ENCODE results near the gene SLC26A9.
A peak's percentile ranks its signal among the peaks of the same experiment; 100 is the strongest.

Gene SLC26A9

DNA sequence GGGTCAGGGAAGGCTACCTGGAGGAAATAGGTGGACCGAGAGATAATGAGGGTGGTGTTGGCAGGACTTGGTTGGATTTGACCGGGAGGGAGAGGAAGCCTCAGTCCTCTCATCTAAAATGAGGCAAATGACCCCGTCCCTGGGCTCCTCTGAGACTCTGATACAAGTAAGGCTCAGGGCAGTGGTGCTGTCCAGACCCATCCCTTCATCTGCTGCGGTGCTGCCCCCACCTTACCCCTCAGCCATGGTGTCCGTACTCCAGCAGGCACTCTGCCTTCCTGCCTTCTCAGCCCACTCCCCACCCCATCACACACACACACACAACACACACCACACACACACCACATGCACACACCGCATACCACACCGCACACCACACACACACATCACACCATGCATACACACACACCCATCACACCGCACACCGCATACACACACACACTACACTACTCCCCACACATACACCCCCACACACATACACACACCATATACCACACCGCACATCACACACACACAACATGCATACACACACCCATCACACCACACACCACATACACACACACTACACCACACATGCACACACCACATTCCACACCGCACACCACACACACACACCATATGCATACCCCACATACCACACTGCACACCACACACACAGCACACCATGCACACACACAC is 29.4 kb upstream of the SLC26A9 start:
- no peak for DNase-seq

DNA sequence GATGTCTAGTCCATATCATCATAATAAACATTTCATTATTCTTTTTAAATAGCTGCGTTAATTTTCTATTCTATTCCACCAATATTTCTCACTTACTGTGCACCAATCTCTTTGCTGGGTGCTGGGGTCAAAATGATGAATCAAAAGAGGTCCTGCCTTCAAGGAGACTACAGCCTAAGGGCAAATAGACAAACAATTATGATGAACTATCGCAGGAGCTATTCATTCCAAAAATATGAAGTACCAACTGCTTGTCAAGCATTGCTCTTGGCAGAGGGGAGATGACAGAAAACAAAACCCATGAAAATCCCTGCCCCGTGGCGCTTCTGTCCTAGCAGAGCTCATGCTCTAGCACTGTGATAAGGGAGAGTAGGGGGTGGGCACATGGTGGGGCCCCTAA is 28.8 kb upstream of the SLC26A9 start:
- DNase-seq: no peak

DNA sequence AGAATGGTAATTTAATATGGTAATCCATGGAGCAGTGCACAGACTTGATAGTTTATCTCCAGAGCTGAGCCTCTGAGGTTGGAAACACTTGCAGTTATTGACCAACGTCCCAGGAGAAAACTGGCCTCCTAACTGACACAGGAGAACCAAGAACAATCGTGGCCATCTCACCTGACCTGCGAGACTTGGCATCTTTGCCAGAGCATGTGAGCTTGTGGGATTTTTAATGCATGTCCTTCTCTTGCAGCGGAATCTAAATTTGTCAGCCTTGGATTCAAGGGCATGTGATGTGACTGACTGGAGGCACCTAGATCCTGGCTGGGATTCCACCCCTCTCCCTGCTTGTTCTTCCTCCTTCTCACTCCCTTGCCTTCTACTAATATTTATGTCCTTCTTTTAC is 27.8 kb upstream of the SLC26A9 start:
- DNase-seq: no peak

DNA sequence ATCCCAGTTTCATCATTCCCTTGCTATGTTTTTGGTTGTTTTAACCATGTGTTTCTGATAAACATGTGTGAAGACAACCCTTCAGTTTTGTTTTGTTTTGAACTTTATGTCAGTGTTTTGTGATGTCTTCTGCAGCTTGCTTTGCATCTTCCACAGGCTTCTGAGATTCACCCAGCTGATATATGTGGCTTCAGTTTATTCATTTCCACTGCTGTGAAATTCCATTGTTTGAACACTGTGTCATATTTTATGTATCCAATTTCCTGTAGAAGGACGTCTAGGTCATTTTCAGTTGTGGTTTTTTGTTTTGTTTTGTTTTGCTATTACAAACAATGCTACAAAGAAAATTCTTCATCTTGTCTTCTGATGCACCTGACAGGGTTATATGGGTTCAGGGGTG is 27.2 kb upstream of the SLC26A9 start:
- no peak for DNase-seq

DNA sequence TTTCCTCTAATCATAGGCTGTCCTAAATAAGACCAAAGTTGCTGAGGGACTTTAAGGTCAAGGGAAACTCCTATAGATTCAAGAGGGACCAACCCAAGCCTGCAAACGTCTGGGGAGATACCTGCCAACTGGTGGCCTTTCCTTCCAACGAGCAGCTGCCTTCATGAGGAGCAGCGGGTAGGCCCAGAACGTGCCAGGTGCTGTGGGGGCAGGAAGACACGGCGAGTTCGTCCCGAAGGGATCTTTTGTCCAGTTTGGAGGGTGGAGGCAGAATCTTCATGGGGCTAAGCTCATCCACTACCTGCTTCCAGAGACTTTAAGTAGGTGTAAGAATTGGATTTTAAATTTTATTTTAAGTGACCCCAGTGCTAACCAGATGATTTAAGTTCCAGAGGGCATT is 26.0 kb upstream of the SLC26A9 start:
- DNase-seq: no peak

DNA sequence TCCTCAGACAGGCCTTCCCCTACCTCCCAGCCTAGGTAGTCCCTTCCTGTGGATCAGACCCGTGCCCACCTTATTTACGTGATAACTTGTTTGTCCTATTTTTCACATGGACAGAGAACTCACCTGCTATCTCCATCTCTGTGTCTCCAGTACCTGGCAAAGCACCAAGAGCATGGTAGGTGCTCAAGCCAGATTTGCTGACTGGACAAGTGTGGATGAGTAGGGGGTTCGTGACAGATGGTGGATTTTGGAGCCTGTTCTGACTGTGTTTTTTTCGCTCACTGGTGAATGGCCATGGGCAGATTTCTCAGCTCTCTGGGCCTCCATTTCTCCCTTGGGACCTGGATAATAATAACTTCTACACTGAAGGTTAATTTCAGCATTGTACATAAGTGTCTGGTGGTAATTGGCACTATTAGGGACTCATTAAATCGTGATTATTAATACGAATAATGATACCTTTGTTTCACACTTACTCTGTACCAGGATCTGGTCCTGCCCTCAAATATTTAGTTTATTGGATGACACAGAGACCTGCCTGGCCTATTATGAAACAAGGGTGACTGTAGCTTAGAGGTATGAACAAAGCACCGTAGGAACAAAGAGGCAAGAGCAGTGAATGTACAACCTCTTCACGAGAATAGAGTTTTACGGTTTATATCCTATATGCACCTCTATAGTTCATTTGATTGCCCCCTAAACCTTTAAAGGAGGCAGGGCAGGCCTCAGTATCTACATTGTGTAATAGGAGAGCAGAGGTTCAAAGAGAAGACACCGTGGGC is 24.5 kb upstream of the SLC26A9 start:
- DNase-seq: no peak

DNA sequence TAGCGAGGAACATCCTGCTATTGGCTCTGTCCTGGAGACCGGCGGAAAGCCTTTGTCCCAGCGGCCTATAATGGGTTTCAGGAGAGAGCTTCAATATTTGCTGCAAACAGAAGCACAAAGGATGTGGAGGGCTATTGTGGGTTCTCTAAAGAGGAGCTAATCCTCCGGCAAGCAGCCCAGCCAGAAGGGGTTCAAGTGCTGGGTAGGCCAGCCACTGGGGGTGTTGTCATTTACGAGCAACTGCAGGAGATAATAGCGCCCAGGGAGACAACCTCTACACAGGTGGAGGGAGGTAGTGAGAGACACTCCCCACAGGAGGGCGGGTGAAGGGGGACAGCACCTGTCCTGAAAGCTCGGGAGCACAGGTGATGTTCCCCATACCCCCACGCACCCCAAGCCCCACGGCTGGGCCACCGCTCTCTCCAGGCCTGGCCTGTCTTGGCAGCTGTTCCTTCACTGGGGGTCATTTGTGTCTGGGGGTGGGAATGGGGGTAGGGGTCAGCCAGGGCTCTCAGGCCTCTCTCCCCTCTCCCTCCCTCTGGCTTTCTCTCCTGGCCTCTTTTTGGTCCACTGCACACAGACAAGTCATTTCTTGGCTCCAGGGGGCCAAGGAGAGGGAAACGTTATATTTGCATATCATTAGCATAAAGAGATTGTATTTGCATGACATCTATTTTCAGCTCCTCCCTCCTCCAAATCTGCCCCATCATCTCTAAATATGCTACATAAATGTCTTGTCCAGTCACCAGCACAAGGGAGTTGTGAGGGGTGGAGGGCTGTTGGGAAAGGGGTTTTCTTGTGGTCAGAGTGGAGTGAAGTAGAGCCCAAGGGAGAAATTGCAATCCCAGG is 22.0 kb upstream of the SLC26A9 start:
- peak; percentile 87 for DNase-seq

DNA sequence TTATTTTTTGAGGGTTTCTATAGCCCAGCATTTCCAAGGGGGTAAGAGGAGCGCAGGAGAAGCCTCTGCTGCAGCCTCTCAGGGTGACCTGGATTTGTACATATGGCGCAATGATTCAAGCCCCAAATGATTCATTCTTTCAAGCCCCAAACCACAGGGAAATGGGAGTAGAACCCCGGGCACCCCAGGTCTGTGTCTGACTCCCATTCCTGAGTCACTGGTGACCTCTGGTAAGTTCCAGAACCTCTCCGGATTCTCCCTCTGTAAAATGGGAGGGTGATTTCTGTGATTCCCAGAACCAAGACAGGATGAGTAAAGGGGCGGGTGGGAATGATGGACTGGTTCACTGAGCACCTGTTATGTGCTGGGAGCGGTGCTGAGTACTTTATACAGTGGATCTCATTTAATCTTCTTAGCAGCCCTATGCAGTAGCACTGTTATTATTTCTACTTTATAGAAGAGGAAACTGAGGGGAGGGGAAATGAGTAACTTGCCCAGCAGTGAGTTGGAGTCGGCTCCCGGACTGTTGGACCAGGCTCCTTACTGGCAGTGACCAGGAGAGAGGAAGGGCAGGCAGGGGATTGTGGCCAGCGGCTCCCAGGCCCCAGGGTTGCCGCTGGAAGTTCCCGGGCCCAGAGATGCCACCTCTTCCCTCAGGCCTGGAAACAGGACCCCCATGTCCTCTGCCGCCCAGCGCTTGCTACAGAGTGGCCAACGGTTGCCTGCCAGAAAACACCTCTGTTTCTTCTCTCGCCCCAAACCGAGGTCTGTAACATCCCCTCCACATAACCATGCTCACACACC is 20.3 kb upstream of the SLC26A9 start:
- no peak for DNase-seq

DNA sequence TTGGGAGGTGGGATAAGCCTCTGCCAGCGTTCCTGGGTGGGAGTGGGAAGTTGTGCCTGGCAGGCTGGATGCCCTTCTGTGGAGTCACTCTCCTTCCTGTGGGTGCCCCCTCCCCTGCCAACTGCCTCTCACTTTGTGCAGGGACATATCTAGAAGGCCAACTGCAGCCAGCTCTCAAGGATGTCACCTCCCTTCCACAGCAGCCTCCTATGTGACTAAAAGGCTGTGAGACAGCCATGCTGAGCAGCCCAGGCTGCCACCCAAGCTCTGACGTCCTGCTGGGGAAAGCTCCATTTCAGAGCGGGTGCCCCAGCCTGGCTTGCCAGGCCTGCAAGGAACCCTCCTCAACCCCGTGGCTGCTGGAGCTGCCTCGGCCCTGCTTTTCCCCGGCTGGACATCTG is 19.6 kb upstream of the SLC26A9 start:
- DNase-seq: no peak

DNA sequence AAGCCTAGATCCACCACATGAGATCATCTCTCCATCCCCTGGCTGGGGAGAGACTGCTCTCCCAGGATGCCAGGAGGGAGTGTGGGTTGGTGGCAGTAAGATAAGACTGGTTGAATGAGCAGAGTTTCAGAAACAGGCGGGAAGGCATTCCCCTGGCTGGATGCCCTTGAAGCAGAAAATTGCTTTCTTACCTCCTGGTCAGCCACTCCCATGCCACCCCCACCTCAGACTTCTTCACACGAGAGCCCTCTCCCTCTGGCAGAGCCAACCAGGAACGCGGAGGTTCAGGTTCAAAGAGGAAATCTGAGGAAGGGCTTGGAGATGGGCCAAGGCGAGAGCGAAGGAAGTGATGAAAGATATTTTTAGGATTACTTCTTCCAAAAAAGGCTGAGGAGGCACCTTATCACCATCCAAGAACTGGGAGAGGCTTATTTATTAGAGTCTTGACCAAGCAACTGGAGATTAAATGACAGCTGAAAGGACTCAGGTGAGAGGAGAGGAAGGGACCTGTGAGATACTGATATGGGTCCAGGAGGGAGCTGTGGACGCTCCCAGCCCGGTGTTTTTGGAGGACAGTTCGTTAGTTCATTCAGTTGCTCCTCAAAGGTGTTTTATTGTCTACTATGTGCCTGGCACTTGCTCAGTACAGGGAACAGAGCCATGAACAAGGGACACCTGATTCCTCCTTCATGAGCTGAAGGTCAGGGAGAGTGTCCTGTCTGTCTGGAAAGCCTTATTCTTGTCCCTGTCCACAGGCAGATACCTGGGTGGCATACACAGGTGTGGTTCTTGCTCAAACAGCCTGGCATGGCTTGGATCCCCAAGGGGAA is 18.9 kb upstream of the SLC26A9 start:
- no peak for DNase-seq

DNA sequence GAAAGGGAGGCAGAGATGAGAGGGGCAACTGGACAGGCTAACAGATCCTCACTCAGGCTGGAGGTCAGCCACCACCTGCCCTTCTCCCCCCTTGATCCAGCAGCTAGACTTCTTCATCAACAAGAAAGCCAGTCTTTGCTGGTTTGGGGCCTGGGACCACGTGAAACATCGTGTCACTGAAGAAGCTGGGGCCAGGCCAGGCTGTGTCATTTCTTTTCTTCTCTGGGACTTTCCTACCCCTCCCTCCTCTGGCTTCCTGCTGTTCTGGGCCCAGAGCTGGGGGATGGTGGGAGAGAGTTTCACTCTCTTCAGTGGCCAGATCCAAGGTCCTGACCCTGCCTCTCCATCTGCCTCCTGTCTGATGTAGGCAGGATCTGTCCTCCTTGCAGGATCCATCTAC is 18.1 kb upstream of the SLC26A9 start:
- no peak for DNase-seq

DNA sequence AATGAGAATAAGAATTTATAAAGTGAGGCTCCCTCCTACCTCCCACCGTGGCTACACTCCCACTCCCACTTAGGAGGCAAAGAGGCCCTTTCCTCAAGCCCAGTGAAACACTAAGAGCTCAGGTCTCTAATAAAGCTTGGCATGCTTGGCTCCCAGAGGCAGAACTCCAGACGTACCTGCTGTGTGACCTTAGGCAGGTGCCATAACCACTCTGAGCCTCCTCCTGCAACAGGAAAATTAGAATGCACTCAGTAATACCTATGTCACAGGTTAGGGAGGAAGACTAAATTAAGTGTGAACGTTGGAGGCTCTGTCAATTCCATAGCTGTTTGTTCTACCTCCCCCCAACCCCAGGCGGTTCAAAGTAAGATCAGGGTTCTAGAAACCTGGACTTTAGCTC is 16.5 kb upstream of the SLC26A9 start:
- no peak for DNase-seq

DNA sequence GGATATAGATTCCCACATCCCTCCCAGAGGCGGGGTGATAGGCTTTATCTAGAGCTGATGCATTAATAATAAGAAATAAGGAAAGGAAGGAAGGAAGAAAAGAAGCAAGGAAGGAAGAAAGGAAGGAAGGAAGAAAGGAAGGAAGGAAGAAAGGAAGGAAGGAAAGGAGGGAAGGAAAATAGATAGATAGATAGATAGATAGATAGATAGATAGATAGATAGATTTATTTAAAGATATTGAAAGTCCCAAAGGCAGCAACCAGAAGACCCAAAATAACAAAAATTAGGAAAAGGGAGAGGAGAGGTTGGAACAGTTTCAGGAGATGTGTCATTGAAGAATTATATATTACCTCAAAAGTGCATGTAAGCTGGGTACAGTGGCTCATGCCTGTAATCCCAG is 12.2 kb upstream of the SLC26A9 start:
- no peak for DNase-seq

DNA sequence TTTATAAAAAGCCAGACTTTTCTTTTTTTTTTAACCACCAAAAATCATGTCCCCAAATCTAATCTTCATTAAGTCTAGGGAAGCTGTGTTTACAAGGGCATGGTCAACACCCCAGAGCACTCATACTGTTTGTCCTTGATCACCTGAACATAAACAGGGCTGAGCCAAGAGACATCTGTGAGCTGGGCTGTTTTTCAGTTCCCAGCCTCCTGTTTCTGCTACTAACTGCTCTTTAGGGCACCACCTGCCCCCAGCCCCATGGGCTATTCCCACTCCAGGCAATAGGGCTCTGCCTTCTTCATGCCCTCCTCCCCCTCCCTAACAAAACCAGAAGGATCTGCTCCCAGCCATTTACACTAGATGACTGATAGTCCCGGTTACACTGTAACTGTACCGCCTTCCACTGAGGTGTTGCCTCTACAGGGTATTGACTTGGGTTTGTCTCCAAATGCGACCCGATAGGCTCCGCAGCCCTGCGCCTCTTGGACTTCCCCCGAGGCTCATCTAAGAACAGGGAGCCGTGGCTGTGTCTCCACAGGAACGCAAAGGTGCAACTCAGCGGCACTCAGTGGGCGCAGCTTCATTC is 11.7 kb upstream of the SLC26A9 start:
- DNase-seq: no peak

DNA sequence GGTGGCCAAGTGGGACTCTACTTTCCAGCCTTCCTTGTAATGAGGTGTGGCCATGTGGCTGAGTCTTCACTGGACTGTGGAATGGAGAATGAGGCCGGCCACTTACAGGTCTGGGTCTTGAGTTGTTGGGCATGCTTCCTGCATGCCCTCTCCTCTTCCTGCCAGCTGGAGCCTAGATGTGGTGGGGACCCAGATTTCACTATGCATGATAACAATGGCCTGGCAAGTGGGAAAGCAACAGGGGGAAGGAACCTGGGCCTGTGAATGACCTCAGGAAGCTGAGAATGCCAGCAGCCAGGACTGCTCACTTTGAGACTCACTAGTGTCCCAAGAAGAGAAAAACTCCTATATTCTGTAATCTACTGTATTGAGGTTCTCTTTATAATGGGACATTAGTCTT is 8.5 kb upstream of the SLC26A9 start:
- DNase-seq: no peak

DNA sequence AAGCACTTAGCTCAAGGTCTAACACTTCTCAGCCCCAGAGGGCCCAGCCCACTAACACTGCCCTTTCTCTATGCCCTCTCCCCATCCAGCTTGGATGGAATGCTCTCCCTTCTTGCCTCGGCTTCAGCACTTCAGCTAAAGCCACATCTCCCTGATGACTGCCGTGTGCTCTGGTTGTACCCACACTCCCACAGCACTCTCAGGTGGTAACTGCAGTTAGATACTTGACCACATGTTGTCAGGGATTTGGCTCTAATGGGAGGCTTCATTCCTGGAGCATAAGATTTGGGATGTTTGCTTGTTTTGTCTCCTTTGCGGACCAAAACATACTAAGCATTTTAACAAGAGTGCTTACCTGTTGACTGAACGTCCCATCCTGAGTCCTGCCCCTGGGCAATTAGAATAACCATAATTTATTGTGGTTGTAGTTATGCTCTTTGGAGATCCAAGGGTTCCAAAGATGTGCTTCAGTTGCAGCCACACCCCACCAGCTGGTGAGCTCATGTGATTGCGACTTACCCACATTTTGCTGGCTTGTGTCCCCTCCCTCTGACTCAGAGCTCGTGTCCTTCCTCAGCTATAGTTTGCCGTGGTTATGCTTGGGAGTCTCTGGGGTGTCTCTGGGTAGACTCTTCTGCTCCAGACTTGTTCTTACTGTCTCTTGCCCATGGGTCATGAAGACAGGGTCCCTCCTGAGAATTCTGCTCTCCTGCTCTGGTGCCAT is 7.7 kb upstream of the SLC26A9 start:
- no peak for DNase-seq

DNA sequence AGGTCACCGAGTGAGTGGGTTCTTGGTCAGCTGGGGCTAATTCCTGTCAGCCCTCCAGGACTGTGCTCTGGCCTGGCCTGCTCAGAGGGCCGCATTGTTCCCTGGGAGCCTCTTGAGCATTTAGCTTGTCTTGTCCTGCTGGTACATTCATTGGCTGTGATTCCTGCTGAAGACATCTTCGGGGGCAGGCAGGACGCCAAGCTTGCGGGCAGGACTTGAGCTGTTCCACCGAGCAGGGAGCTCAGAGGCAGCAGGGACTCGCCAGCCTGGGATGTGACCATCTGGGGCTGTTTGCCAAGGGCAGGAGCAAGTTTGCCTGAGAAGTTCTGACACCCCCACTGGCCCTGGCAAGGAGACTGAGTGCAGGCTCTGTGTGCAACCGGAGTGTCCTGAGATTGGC is 7.0 kb upstream of the SLC26A9 start:
- no peak for DNase-seq

DNA sequence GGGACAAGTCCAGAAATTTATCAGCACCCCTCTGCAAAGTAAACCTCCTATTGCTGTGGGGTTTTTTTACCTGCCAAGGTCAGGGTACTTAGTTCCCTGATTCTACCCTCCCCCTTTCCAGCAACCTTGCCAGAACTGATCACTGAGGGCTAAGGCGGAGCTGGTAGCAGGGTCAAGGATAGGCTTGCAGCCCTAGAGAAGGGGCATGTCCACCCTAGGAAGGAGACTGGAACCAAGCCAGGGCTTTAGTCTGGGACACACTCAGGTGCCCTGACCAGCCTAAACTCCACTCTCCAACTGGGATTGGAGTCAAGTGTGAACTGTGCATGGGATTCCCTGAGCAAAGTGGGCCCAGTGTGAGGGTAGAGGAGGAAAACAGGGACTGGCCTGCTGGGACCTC is 6.5 kb upstream of the SLC26A9 start:
- no peak for DNase-seq

DNA sequence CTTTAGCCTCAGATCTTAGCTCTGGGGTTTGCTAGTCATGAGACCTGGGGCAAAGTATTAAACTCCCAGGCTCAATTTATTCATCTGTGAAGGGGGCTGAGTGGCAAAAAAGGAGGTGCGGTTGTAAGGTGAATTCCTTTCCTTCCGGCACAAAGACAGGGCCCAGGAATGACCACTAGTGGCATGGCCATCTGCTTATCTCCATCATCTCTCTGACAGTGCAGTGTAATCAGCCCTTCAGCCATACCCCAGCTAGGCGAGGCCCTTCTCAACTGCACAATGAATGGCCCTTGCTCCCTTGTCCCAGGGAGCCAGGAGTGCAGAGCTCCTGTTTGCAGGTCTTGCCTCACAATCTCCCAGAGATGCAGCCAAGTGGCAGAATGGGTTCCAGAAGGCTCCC is 5.6 kb upstream of the SLC26A9 start:
- DNase-seq: no peak

DNA sequence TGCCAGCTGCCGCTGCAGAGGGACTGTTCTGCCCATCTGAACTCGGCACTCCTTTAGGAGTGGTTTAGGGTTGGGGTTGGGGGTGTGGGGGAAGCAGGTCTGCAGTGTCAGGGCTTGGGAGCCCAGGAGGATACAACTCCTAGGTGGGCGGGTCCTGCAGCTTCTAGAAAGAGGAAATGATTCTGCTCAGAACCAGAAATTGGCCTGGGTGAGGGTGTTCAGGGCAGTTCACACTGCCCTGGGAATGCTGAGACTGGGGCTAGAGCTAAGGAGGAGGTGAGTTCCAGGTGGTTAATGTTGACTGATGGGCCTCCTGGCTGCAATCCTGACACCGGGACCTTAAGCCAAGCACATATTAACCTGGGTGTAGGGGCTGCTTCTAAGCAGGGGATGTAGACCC is 4.8 kb upstream of the SLC26A9 start:
- no peak for DNase-seq

DNA sequence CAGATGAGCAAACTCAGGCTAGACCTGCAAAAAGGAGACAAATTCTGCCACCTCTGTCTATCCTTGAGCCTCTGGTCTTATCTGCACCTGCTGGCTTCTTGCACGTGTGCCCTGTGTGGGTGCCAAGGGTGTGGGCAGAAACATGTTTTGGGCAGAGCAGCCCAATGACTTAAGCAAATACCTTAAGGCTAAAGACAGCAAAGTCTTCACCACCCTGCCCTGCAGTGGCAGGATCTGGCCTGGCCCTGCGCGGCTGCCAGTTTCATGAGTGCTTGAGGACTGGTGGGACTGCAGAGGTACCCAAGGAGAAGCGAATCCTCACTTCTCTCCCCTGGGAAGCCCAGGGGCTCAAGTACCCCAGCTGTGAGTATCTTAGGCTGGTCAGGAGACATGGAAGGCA is 3.8 kb upstream of the SLC26A9 start:
- peak; percentile 2 for DNase-seq

Measured in COR-L47 (cell line).